HG03097 (cell line): Measurements from ENCODE around the gene CCSER1.
"Not testable (repeated sequence)": the region's sequence is repeated elsewhere in the genome, so short reads cannot be mapped to it uniquely, and the experiment has no call there.

Source experiments
- ATAC-seq: cut with Tn5 transposase; IDR thresholded peaks from one replicate; pipeline ENCODE4 v1.9.1; 2021; ENCODE audit not compliant: unreplicated experiment, low FRiP score

The CCSER1 gene

GRCh38 chr4:90888571-90888970 lies 761.4 kb downstream of the CCSER1 start:
- no peak for ATAC-seq

- no peak for ATAC-seq
Observed at GRCh38 chr4:90889171-90889570, 762.0 kb downstream of the CCSER1 start.

GRCh38 chr4:90903413-90903812 lies 776.2 kb downstream of the CCSER1 start:
- not testable (repeated sequence) for ATAC-seq

- ATAC-seq, result no peak
Observed at GRCh38 chr4:90904021-90904420, 776.8 kb downstream of the CCSER1 start.

GRCh38 chr4:90906239-90906638 lies 779.0 kb downstream of the CCSER1 start:
- ATAC-seq, result no peak

GRCh38 chr4:90911724-90912434 lies 784.7 kb downstream of the CCSER1 start:
- ATAC-seq, result not testable (repeated sequence)

GRCh38 chr4:90922174-90922573 lies 795.0 kb downstream of the CCSER1 start:
- no peak for ATAC-seq

- ATAC-seq, result no peak
Observed at GRCh38 chr4:90926957-90927356, 799.8 kb downstream of the CCSER1 start.

GRCh38 chr4:90943311-90943710 lies 816.1 kb downstream of the CCSER1 start:
- no peak for ATAC-seq

- no peak for ATAC-seq
Observed at GRCh38 chr4:90946945-90947344, 819.8 kb downstream of the CCSER1 start.

- ATAC-seq, result no peak
Observed at GRCh38 chr4:90950385-90950841, 823.2 kb downstream of the CCSER1 start.

- ATAC-seq, result no peak
Observed at GRCh38 chr4:90951037-90951436, 823.8 kb downstream of the CCSER1 start.

- no peak for ATAC-seq
Observed at GRCh38 chr4:90958256-90958895, 831.2 kb downstream of the CCSER1 start.

- ATAC-seq, result no peak
Observed at GRCh38 chr4:90960433-90960832, 833.2 kb downstream of the CCSER1 start.

GRCh38 chr4:90960840-90961239 lies 833.6 kb downstream of the CCSER1 start:
- ATAC-seq, result no peak

- ATAC-seq, result no peak
Observed at GRCh38 chr4:90970021-90970420, 842.8 kb downstream of the CCSER1 start.

- no peak for ATAC-seq
Observed at GRCh38 chr4:90977726-90978125, 850.5 kb downstream of the CCSER1 start.

- ATAC-seq, result no peak
Observed at GRCh38 chr4:90979556-90979955, 852.4 kb downstream of the CCSER1 start.

GRCh38 chr4:90982813-90983212 lies 855.6 kb downstream of the CCSER1 start:
- ATAC-seq, result no peak

- ATAC-seq, result no peak
Observed at GRCh38 chr4:90990284-90990683, 863.1 kb downstream of the CCSER1 start.

GRCh38 chr4:90992213-90992612 lies 865.0 kb downstream of the CCSER1 start:
- no peak for ATAC-seq
